GM21576 (cell line): ENCODE results near the gene AAMP.
"Not testable (repeated sequence)": the region's sequence is repeated elsewhere in the genome, so short reads cannot be mapped to it uniquely, and the experiment has no call there.

ENCODE experiments used
- ATAC-seq: cut with Tn5 transposase; IDR thresholded peaks from one replicate; pipeline ENCODE4 v1.9.1; 2021; ENCODE audit warnings: mild to moderate bottlenecking, moderate library complexity; ENCODE audit not compliant: unreplicated experiment

The AAMP gene

DNA sequence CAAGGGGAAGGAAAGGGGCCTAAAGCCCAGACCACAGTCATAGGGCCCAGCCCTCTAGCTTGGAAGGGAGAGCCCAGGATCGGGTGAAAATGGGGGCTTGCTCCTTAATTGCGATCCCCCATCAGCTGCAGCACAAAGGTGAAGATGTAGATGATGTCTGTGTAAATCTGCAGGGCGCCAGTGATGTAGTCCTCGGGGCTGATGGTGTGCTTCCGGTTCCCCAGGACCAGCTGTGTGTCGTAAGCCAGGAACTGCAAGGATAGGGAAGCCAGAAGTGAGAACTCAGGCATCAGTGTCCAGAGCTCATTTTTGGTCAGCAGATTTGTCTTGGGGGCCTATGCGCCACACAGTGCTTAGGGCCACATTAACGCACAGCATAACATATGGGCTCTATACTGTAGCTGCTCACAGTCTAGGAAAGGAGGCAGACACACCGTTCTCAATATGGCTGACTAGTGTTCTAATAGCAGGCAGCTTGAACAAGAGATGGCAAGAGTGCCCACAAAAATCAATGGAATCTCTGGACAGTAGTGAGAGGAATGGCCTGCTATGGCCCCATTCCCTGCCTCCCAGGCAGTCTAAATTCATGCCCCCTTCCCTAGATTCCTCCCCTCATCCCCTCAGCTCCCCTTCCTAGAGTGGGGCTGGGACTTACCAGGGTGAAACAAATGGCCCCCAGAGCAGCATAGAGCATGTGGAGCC, 5.6 kb upstream of the AAMP start:
- ATAC-seq = no peak

GRCh38 chr2:218274586-218274985, 4.6 kb upstream of the AAMP start:
- ATAC-seq = no peak

DNA sequence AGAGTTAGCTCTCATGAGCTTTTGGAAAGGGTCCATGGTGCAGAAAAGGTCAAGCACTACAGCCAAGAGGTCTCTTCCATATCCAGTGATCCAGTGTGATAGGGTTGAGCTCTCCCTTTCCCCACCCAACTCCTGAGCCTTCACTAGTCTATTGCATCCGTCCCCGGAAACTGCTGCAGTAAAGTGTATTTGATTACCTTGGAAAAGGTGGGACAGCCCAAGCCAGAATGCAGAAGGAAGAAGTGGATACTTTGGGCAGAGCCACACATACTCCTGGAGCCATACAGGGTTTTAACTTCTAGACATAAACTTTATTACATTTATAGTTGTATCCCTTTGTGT, 3.9 kb upstream of the AAMP start:
- ATAC-seq = no peak

DNA sequence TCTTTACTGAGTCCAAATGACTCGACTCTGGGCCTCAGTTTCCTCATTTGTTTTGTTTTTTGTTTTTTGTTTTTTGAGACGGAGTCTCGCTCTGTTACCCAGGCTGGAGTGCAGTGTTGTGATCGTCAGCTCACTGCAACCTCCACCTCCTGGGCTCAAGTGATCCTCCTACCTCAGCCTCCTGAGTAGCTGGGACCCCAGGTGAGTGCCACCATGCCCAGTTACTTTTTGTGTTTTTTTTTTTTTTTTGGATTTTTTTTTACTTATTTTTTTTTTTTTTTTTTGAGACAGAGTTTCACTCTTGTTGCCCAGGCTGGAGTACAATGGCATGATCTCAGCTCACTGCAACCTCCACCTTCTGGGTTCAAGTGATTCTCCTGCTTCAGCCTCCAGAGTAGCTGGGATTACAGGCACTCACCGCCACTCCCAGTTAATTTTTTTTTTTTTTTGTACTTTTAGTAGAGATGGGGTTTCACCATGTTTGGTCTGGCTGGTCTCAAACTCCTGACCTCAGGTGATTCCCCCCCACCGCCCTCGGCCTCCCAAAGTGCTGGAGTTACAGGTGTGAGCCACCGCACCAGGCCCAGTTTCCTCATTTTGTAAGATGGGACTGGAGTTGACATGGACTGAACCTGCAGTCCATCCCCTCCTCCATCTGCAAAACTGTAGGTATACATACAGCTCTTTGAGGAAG, 3.4 kb upstream of the AAMP start:
- not testable (repeated sequence) for ATAC-seq

- ATAC-seq = no peak
Observed at GRCh38 chr2:218272531-218273212, 2.7 kb upstream of the AAMP start.

DNA sequence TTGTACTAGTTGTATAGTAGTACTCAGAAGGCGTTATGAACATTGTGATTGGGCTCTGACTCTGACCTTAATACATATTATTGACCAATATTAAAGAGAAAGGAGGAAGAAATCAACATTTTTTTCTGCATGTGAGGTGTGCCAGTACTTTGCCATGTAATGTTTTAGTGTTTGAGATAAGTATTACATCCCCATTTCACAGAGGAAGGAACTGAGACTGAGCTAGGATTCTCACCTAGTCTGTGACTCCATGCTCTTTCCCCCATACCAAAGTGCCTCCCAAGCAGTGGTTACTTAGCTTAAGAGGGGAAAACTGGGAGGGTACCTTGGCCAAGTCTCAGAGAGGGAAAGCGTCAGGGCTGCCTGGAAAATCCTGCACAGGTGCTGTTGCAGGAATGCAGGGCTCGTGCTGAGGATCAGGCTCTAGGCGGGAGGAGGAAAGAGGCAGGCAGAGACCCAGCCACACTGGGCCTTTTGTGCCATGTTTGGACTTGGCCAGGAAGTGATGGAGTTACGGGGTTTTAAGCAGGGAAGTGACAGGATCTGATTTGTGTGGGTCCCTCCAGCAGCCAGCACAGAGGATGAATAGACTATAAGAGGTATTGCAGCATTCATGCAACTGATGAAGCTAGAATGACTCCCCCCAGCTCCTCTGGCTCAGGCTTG, 2.1 kb upstream of the AAMP start:
- no peak for ATAC-seq

DNA sequence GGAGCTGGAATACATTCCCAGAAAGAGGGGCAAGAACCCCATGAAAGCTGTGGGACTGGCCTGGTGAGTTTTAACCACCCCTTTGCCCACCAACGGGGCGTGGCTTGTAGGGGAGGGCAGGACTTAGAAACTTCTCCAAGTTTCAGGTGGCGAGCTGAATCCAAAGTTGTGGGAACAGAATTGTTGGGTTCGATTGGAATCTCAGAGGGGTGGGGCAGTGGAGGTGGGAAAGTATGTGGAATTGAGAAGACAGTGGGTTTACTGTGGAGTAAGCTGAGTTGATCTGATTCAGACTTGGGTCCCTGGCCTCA, 1.5 kb upstream of the AAMP start:
- ATAC-seq = no peak

GRCh38 chr2:218270721-218271486, 967 bp upstream of the AAMP start:
- ATAC-seq = no peak

GRCh38 chr2:218267259-218267658, 2.7 kb downstream of the AAMP start:
- ATAC-seq = no peak

DNA sequence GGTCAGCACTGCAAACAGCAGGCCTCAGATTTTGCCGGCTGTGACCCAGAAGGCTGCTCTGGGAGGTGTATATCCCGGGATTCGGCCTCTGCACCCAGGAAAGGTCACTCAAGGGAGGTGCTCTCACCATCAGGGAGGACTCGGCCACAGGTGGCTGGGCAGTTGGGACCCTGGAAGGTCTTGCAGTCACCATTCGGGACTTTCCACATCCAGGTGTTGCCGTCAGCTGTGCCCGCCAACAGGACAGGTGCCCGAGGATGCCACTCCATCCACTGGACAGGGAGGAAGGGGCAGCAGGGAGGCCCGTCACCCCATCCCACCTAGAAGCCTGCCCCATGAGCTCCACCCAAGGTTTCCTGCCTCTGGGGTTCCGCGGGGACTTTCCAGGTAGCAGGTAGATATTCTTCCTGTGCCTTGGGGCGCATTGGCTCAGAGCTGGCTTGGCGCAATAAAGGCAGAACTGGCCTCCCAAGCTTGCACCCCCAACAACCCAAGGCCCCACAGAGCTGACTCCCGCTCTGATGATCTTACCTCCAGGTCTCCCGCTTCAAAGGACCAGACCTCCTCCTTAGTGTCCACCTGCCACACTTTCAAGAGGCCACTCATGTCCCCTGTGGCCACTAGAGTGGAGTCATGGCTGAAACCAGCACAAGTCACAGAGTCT, 3.5 kb downstream of the AAMP start:
- ATAC-seq = no peak

DNA sequence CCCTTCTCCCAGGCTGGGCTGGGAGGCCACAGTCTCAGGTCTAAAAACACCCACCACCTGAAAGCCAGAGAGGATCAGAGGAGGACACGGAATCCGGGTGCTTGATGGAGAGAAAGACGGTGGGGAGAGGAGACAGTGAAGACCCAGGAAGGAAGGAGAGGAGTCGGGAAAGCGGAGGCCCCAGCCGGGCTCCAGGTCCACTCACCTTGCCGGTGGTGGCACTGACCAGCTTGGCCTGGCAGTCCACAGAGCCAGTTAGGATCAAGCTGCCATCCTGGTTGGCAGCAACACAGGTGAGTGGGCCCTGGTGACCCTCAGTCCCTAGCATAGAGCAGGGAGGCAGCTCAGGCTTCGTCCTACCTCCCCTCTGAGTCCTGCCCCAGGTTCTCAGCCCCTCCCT, 4.3 kb downstream of the AAMP start:
- no peak for ATAC-seq

- no peak for ATAC-seq
Observed at GRCh38 chr2:218264773-218265561, 5.0 kb downstream of the AAMP start.

- ATAC-seq = no peak
Observed at GRCh38 chr2:218263817-218264641, 5.9 kb downstream of the AAMP start.

GRCh38 chr2:218262631-218263586, 7.0 kb downstream of the AAMP start:
- ATAC-seq = no peak

DNA sequence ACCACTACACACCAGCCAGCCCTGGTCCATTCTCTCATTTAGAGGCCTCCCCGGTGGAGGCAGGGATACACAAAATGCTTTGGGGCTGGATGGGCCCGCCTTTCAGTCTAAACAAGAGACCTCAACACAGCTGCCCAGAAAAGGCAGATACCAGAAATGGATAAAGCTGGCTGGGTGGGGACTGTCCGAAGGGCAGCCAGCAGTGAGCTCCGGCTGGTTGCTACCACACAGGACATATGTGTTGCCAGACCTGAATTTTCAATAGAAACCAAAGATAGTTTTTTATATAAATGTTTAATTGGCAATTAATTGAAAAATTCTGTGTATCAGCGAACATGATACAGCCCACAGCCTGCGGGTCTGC, 7.7 kb downstream of the AAMP start:
- ATAC-seq = no peak

GRCh38 chr2:218261423-218262236, 8.3 kb downstream of the AAMP start:
- ATAC-seq = no peak
